Left renal pelvis (tissue), 4 donors: ENCODE results near the gene RGS1. TPM values are rescaled to one million over a fixed set of nuclear protein-coding genes. Genes with fewer than 3 reads are reported as not detected.

Source experiments
- DNase-seq, 4 donors: peaks; one replicate each; pipeline ENCODE4 v3.0.0-alpha.2; 2013; ENCODE audit warnings: low read depth in 4 of 4, low spot score in 3 of 4
- polyA plus RNA-seq, 4 donors: library from polyadenylated mRNA; unstranded; fragments of 120-200 nt; gene quantifications; one replicate each; pipeline ENCODE4 v1.2.1, GENCODE V29; 2013; ENCODE audit not compliant: insufficient read length in 4 of 4

RGS1 gene
- polyA plus RNA-seq, 4 donors: 2.7 to 6.6 (median 4.4) TPM

DNA sequence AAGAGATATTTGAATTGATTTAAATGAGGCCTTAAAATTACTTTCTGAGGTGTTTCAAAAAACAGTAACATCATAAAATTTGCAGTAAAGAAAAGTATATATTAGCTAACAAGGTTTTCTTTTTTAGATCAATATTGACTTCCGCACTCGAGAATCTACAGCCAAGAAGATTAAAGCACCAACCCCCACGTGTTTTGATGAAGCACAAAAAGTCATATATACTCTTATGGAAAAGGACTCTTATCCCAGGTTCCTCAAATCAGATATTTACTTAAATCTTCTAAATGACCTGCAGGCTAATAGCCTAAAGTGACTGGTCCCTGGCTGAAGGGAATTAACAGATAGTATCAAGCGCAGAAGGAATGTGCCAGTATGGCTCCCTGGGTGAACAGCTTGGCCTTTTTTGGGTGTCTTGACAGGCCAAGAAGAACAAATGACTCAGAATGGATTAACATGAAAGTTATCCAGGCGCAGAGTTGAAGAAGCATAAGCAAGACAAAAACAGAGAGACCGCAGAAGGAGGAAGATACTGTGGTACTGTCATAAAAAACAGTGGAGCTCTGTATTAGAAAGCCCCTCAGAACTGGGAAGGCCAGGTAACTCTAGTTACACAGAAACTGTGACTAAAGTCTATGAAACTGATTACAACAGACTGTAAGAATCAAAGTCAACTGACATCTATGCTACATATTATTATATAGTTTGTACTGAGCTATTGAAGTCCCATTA, 3.6 kb downstream of the RGS1 start:
- no peak for DNase-seq

DNA sequence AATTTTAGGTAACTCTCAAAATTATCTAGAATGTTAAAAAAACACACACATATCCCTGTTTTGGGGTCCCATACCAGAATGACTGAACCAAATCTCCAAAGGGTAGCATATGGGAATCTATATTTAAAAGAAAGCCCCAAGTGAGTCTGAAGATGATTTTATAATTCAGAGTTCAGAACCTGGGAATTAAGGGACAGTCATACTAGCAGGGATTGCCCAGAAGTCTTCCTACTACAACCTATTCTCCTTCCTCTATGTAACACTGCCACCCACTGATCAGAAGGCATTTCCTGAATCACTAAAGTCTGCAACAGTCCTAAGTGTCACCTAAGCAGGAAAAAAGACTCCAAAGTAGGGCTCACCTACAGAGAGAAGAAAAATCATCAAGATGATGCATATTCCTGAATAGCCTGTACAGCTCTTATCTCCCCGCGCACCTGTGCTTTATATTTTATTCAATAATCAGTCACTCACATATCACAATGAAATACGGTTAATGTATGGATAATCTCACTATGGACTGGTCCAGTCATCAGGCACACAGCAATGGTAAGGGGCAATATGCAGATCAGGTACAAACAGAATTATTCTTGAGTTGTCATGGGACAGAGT, 4.9 kb downstream of the RGS1 start:
- DNase-seq: peak in 1 of 4 donors; percentile 16

DNA sequence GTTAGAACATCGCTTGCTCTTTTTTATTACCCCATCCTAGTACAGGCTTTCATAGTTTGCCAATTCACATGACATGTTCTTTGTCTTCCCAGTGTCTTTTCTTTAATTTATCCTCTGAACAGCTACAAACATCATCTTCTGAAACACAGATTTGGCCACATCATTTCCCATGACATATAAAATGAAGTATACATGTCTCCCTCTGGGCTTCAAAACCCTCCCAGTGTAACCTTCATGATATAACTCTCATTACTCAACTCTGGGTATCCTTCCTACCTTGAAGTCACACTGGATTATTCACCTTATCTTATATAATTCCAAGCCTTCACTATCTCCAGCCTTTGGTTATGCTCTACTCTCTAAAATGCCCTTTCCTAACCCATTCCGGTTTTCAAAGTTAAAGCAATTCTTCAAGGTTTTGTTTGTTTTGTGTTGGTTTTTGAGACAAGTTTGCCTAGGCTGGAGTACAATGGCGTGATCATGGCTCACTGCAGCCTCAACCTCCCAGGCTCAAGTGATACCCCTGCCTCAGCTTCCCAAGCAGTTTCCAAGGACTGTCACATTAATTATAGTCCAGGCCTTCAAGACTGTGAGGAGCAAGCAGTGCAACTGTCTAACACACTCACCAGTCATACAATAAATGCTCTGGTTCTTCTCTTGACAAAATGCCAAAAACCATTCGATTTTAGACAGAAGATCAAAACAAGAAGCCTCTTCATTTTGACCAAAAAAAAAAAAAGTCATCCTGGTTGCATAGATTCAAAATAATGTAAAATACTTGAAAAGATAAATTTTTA, 5.8 kb downstream of the RGS1 start:
- no peak for DNase-seq

DNA sequence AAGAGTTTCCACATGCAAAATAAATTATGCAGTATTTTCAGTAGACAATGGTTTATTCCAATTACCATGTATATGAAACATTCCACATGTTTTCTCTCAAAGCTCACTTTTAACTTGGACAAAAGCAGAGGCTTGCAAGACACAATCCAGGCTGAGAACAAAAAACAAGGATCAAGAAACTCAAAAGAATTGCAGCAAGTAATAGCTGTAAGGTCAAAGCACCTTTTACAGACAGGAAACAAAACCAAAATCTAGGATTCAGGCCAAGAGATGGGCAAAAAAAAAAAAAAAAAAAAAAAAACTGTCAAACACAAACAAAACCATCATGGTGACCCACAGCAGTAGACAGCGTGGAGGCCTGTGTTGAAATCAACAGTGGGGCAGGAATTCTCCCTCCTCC, 9.3 kb downstream of the RGS1 start:
- DNase-seq: no peak

DNA sequence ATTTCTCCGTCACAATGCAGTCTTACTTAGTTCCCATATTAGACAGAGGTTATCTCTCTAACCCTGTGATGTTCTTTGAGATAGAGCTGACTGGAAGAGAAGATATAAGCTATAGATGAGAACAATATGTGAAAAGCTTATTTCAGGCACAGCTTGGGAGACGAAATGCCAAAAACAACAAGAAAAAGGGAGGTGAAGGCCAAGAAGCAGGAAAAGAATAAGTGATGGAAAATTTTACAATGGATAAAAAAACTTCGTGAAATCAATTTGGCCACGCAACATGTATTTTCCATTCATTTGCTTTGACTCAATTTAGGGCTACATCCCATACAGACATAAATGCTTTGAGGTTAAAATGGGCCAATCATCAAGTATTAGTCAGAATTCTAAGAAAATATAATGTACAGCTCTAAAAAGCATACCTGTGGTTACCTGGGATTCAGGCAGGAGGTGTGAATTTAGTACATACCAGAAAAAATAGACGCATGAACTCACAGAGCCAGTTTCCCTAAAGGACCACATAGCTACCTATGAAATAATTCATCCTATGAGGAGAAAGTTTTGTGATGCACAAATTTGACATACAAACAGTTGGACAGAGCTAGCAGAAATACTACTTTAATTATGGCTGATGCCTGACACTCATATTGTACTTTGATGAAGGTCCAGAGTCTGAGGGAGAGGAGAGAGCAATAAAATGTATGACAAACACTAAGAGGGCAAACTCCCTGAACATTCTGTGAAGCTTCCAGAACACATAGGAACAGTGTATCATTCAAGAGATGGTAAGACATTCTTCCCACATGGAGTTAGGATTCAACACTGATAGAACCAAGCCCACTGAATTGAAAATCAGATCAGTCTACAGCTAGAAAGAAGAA, 12.1 kb downstream of the RGS1 start:
- DNase-seq: no peak

DNA sequence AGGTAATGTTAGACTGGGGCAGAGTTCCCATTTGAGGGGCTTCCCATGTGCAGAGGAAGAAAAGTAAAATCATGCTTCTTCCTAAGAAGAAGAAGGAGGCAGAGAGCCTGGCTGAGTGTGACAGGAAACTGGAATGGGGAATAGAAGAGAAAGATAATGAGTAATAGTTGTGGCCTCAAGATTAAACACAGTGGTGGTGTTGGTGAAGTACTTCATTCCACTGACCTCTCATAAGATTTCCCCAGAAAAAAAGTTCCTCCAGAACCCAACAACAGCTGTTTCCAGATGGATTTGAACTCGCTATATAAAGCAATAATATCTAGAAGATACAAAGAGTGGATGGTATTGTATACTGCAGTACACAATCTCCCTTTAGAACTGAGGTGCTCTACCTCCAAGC, 13.0 kb downstream of the RGS1 start:
- no peak for DNase-seq

DNA sequence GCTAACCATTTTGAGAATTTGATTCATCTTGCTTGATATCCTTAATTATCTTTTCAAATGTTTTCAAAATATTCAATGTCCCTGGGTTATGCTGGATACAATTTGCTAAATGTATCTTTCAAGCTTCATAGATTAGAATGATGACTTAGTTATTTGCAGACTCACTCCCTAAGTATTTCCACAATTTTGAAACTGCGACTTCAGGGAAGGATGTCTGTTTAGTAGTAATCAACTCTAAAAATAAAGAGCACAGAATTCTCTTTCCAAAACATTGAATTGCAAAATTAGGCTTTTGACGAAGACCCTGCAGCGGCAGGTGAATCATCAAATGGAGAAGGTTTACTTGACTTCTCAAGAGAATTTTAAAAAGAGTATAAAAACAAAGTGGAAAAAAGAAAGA, 14.2 kb downstream of the RGS1 start:
- no peak for DNase-seq

DNA sequence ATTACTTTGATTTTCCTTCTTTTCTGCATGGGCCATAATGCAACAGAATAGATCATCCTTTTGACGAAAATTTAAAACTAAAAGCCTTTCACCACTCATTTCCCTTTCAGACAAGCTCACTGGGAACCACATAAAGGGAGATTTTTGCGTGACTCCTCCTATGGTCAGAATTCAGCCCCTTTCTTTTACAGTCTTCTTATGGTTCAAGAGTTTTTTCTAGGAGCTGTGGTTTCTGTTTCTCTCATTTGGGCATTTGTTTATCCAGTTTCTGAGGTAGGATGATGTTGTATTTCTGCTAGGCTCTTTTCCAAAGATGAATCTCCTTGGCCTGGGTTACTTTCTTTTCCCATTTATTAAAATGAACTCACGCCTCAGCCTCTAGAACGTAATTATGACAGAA, 16.9 kb downstream of the RGS1 start:
- no peak for DNase-seq

DNA sequence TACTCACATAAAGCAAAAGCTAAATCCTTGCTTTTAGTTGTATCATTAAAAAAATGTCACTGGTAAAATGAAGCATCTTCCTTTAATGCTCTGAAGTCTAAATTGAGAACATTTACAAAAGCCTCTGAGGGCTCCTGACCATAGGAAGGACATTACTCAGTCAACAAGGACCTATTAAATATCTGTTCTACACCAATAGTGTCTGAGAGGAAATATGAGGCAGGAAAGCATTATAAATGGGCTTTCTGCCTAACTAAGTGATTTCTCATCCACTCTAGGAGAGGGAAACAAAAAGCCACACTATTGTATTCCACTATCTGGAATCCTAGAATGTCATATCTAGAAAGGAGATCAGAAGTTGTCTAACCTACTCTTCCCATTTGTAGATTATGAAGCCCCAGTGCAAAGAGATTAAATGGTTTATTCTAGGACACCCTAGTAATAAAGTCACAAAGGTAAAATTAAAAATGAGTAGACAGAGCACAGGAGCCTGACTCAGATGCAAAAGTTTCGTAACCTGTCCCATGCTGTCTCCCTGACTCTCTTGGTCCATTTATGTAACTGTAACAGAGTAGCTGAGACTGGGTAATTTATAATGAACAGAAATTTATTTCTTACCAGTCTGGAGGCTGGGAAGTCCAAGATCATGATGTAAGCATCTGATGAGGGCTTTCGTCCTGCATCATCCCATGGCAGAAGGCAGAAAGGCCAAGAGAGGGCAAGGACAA, 17.6 kb downstream of the RGS1 start:
- DNase-seq: no peak

DNA sequence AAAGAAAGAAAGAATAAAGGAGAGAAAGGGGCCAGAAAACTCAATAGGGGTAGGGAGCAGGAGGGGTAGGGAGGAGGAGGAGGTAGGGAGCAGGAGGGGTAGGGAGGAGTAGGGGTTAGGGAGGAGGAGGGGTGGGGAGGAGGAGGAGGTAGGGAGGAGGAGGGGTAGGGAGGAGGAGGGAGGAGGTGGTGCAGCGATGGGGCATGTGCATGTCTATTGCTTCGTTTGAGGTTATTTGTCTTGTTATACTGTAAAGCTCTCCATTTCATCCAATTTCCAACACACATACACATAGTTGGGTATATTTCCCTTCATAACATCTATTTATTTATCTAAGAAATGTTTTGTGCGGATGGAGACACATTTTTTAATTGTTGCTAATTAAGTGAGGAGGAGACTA, 19.7 kb downstream of the RGS1 start:
- DNase-seq: no peak

DNA sequence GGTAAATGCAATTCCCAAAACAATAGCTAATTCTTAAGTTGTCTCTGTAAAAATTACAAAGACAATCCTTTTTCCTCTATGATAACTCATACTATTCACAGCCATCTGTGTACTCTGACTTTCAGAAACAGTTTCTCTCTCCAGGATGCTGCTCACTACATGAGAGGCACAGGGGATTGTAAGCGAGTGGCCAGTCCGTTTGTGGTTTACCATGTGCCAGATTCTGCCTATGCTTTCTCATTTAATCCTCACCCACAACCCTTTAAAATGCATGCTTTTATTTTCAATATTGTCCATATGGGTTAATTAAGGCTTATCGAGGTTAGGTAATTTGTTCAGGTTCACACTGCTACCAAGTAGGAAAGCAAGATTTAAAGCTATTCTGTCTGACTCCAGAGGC, 23.0 kb downstream of the RGS1 start:
- no peak for DNase-seq

DNA sequence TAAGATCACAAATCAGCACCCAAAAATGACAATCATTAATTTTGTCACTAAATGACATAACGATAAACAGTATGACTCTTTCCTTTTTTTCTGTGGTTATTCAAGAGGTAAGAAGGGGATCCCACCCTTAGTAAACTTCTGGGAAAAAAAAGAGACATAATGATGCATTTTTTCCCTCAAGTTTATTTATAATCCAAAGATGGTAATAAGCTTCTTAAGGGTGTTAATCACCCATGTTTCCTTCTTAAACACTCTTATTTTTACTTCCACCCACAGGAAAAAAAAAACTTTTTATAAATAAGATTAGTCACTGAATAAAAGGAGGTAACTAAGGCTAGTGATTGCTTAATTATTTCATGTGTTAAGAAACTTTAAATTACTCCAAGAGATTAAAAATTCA, 24.7 kb downstream of the RGS1 start:
- no peak for DNase-seq

DNA sequence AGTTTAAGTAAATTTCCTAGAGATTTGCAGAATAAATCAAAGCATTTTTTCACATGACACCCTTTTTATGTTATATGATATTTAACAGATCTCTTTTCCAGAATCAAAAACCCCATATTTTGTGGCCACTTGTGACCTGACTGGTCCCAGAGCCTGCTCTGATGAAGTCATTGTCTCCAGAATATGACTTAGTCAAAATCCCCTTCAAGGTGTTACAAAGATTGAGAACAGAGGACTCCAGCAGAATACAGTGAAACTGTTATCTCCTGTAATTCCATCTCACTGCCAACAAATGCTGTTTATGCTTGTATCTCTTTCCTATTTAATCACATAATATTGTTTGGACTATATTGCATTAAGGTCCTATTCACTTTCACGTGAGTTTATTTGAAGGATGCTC, 25.6 kb downstream of the RGS1 start:
- no peak for DNase-seq

DNA sequence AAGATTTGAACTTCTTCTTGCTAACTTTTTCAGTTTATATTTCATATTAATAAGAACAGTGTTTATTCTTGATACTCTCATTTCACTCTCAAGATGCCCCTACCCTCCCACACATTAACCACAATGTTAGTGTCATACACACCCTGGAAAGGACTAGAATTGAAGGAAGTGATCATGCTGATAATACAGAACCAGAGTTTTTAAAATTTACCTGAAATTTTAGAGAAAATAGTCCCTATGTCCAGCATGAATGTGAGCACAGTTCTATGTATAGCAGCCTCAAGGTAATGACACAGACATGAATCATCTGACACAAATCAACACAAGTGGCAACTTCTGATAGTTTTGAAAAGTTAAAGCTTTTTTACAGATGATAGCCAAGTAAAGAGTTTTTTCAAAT, 26.0 kb downstream of the RGS1 start:
- no peak for DNase-seq

DNA sequence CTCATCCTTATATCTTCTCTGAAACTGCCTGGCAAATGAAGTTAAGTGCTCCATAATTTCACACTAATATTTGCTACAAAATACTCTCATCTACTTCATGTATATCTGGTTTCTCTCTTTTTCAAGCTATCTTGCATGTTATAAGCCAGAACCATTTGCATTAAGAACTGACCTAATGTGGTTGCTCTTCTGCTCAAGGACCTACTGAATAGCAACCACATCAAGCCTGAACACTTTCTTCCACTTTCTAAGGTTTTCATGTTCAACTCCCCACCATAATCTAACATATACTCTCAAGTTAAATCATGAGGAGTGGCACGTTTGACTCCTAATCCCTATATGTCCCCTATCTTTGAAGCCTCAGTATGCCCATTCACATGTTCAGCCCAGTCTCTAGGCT, 27.2 kb downstream of the RGS1 start:
- no peak for DNase-seq

DNA sequence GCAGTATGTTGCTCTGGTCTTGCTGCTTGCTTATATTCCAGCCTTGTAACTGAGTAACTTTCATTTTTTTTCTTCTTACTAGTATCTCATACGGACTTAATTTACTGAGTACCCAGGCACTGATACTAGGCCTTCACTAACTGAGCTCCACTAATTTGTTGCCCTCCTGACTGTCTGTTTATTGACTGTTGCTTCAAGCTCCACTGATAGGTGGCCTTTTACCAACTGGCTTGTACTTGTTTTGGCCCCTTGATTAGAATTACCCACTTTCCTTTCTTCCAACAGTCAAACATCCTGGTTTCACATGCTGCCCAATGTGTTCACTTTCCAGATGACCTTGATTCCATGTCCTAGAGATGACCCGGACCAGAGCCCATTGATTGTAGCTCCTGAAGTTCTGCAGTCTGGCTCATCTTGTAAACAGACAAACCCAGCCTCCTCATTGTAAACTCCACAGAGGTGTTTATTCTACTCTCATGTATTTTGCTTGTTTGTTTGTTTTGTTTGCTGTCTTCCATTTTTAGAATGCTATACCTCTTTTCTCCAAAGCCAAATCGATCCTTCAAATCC, 27.7 kb downstream of the RGS1 start:
- DNase-seq: no peak

DNA sequence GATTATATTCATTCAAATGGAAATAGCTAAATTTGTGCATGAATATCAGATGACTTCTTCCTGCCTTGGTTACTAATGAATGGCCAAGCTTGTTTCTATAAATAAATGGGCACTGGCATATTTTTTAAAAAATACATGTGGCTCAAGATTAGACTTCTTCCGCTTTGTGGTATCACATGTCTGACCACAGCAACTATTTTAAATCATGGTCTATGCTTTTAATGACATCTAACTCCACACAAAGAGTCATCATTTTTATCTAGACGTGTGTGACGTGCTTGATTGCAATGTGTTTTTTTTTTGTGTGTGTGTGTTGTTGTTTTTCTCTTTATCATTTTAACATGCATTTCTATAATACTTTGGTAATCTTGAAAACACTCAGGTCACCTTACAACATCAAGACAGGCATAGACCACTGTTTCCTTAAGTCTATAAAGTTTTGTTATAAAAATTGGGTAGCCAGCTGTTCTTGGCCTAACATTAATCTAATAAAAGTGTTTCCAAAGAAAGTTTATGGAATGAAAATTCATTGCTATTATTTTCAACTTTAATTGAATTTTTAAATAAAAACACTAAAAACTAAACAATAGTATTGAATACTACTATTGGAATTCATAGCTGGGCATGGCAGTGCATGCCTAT, 29.5 kb downstream of the RGS1 start:
- DNase-seq: no peak

DNA sequence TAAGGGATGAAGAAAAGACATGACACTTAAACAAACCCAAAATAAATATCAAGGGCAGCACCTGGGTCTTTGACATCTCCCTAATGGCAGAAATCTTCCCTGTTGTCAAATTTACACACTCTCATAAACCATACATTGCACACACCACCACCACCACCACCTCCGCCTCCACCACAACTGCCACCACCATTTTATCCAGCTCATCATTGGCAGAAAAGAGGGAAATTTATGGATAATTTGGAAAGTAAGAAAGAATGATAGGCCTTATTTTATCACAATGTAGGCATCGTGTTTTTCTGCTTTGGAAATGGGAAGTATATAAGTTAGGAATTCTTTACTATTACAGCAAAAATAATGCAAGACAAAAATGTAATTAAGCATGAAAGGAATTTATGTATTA, 33.1 kb downstream of the RGS1 start:
- DNase-seq: no peak
